Suprapubic skin (tissue), 4 donors: ENCODE data around the gene DNAI7. TPM values are rescaled to one million over a fixed set of nuclear protein-coding genes. Genes with fewer than 3 reads are reported as not detected.

Source experiments
- DNase-seq, 2 donors: peaks; one replicate each; pipeline ENCODE4 v3.0.0-alpha.2; 2019; ENCODE audit warnings: low spot score in 2 of 2
- H3K27ac ChIP-seq: fragments of 200-600 bp; sonication (generic); one replicate; pipeline ENCODE4 v1.5.1; 2019
- H3K27me3 ChIP-seq: fragments of 200-600 bp; sonication (generic); one replicate; pipeline ENCODE4 v1.5.1; 2019
- H3K36me3 ChIP-seq: fragments of 200-600 bp; sonication (generic); one replicate; pipeline ENCODE4 v1.5.1; 2019
- H3K4me1 ChIP-seq: fragments of 200-600 bp; sonication (generic); one replicate; pipeline ENCODE4 v1.5.1; 2019
- H3K4me3 ChIP-seq: fragments of 200-600 bp; sonication (generic); one replicate; pipeline ENCODE4 v1.5.1; 2019; ENCODE audit warnings: mild to moderate bottlenecking
- H3K9me3 ChIP-seq: fragments of 200-600 bp; sonication (generic); one replicate; pipeline ENCODE4 v1.5.1; 2019
- EP300 ChIP-seq: sonication (generic); formaldehyde crosslinking; IDR thresholded peaks from one replicate; pipeline ENCODE4 v1.6.1; 2017; ENCODE audit warnings: antibody characterized with exemption
- POLR2A ChIP-seq, 2 donors: fragments of 450-650 bp; IDR thresholded peaks; one replicate each; pipeline ENCODE4 v1.6.1; 2017; ENCODE audit warnings: antibody characterized with exemption in 2 of 2, mild to moderate bottlenecking in 2 of 2, moderate library complexity in 2 of 2
- POLR2AphosphoS5 ChIP-seq, 3 donors: sonication (generic); formaldehyde crosslinking; IDR thresholded peaks; one replicate each; pipeline ENCODE4 v1.6.1; 2017; ENCODE audit warnings: antibody characterized with exemption in 3 of 3
- WGBS: methylation state at CpG from one replicate; pipeline ENCODE4 v1.1.5; 2018; 5-methylcytosine and 5-hydroxymethylcytosine counted together
- total RNA-seq, 4 donors: library from RNA; depleted of rRNA; stranded (reverse); fragments of >200 nt; gene quantifications; one replicate each; pipeline ENCODE4 v1.1.0, GENCODE V29; 2016
- TF ChIP-seq, protein P1 (sequence below), 2 donors: fragments of 200-600 bp in 1 of 2; fragments of 450-650 bp in 1 of 2; sonication (generic) in 1 of 2; IDR thresholded peaks; one replicate each; pipeline ENCODE4 v1.5.1; 2016 to 2019; ENCODE audit warnings: antibody characterized with exemption in 2 of 2, mild to moderate bottlenecking in 1 of 2, moderate library complexity in 1 of 2

The DNAI7 gene
- total RNA-seq, 4 donors from 2014 or later = 1.2 to 3.0 (median 1.2) TPM; not detected in 1

DNA sequence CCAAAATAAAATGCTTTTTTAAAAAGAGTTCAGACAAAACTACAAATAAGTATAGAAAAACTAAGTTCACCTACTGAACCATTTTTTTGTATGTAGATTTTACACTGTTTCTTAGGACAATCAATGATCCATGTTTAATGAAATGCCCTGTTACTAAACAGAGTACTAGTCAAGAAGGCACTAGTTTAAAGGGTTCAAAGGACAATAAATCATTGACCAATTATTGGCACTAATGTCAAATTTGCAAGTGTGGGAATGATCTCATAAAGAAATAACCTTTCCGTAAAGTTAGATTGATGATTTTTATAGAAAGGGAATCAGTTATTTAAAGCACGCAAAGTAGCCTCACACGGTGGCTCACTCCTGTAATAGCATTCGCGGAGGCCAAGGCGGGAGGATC is 4.2 kb downstream of the DNAI7 start:
- Histone ChIP-seq H3K4me3 (no peak overlapping the region), H3K9me3 (no peaks in the 10 kb centered on the region), H3K27ac (no peak overlapping the region), H3K4me1 (peaks cover 19% of the 10 kb centered on the region), H3K27me3 (no peaks in the 10 kb centered on the region), H3K36me3 (no peaks in the 10 kb centered on the region)
- DNase-seq = no peak
- WGBS = 97% methylated on average over 6 of the region's 6 CpGs
- TF ChIP-seq, protein P1, sequence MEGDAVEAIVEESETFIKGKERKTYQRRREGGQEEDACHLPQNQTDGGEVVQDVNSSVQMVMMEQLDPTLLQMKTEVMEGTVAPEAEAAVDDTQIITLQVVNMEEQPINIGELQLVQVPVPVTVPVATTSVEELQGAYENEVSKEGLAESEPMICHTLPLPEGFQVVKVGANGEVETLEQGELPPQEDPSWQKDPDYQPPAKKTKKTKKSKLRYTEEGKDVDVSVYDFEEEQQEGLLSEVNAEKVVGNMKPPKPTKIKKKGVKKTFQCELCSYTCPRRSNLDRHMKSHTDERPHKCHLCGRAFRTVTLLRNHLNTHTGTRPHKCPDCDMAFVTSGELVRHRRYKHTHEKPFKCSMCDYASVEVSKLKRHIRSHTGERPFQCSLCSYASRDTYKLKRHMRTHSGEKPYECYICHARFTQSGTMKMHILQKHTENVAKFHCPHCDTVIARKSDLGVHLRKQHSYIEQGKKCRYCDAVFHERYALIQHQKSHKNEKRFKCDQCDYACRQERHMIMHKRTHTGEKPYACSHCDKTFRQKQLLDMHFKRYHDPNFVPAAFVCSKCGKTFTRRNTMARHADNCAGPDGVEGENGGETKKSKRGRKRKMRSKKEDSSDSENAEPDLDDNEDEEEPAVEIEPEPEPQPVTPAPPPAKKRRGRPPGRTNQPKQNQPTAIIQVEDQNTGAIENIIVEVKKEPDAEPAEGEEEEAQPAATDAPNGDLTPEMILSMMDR (IDR thresholded peaks at IDR 0.05) = no peak
- TF ChIP-seq POLR2AphosphoS5 (IDR thresholded peaks at IDR 0.05) (no peak), POLR2A (IDR thresholded peaks at IDR 0.05) (no peak), EP300 (no peak)

DNA sequence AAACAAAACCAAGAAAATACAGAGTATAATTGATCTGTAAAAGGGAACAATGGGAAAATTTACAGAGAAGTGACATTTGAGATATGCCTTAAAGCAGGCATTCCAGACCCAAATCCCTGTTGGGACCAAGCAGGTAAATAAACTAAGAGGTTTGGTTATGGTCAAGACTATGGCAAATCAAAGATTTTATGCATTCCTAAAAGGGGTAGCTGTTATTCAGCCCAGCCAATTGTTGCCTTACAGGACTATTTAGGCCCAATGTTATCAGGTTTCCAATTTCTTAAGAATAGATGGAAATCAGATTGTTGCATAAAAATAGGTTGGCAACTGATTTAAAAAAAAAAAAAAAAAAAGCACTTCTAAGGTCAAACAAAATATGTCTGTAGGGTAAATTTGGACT is 5.3 kb downstream of the DNAI7 start:
- no peak for DNase-seq
- no peaks in the 10 kb centered on the region for H3K9me3 ChIP-seq
- TF ChIP-seq EP300 (no peak), POLR2A (IDR thresholded peaks at IDR 0.05) (no peak), POLR2AphosphoS5 (IDR thresholded peaks at IDR 0.05) (no peak)
- TF ChIP-seq, protein P1 (IDR thresholded peaks at IDR 0.05) = no peak
- H3K4me1 ChIP-seq = peaks cover 16% of the 10 kb centered on the region
- no peak overlapping the region for H3K4me3 ChIP-seq
- no peaks in the 10 kb centered on the region for H3K36me3 ChIP-seq
- no peak overlapping the region for H3K27ac ChIP-seq
- no peaks in the 10 kb centered on the region for H3K27me3 ChIP-seq

DNA sequence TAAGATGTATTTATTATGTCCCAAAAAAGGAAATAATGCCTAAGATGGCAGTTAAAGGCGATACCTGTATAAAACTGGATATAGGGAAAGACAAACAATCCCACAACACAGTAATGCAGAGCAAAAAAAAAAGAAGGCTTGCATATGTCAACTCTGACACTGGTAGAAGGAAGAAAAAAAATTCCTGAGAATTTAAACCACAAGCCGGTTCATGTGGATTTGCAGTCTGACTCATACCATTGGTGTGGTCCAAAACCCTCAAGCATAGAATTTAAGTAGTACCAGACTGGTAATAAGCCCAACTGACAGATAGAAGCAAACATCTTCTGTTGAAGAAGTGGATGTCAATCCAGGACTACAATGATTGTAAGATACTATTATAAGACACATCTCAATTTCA is 7.2 kb downstream of the DNAI7 start:
- 39% methylated on average over 2 of the region's 2 CpGs for WGBS
- H3K4me1 ChIP-seq = peaks cover 9% of the 10 kb centered on the region
- TF ChIP-seq, protein P1 (IDR thresholded peaks at IDR 0.05) = no peak
- TF ChIP-seq POLR2AphosphoS5 (IDR thresholded peaks at IDR 0.05) (no peak), POLR2A (IDR thresholded peaks at IDR 0.05) (no peak), EP300 (no peak)
- no peaks in the 10 kb centered on the region for H3K9me3 ChIP-seq
- no peaks in the 10 kb centered on the region for H3K36me3 ChIP-seq
- no peak overlapping the region for H3K4me3 ChIP-seq
- H3K27ac ChIP-seq = no peak overlapping the region
- H3K27me3 ChIP-seq = no peaks in the 10 kb centered on the region
- DNase-seq = no peak

DNA sequence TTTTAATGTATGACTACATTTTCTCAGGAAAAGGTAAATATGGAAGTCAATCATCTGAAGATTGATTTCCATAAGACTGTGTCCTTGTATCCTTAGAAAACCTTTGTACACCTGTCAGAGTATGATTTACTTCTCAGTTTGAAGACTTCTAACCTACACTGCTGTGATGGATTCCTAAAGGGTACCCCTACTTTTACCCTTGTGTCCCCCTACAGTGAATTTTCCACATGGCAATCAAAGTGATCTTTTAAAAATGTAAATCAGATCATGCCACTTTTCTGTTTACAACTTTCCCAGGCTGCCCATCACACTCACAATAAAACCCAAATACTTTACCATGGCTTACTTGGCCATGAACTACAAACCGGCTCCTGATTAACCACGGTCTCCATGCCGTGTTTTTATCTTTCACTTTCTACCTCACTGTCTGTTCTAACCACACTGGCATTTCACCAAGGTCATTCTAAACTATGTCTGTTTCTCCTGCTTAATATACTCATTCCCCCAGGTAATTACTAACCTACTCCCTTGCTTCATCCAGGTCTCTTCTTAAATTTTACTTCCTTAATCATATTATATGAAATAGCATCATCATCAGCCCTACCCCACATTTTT is 8.1 kb downstream of the DNAI7 start:
- Histone ChIP-seq H3K27ac (no peak overlapping the region), H3K9me3 (no peaks in the 10 kb centered on the region), H3K36me3 (no peaks in the 10 kb centered on the region), H3K4me3 (no peak overlapping the region), H3K27me3 (no peaks in the 10 kb centered on the region), H3K4me1 (peaks cover 9% of the 10 kb centered on the region)
- WGBS = 48% methylated on average over 3 of the region's 3 CpGs
- no peak for DNase-seq
- TF ChIP-seq, protein P1 (IDR thresholded peaks at IDR 0.05) = no peak
- TF ChIP-seq EP300 = no peak

DNA sequence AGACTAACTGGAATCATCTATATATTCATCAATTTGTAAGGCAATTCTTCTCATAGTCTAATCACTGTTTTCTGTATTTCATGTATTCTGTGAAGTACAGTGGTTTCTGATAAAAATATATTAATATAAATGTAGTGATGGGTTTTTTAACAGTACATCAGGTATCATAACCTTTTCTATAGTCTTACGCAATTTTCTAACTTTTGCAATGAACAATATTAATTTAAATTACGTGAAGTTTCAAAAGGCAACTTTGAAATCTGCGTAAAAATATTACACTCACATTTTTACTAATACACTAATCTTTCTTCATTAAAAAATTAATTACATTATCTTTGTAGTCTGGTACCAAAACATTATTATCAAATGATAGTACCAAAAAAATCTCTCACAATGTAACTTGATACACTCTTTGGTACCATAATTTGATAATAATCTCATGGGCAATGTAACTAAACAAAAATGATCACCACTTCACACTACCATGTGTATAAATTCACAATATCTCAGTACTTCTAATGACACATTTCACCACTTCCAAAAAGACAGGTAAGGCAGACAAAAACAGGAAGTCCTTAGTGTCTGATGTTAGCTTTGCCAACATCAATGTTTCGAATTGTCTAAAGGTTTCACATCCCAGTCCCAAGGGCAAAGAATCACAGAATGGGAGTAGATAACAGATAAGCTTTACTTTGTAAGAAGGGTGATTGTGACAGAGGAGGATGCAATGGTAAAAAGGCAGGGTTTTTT is 8.7 kb downstream of the DNAI7 start:
- Histone ChIP-seq H3K9me3 (no peaks in the 10 kb centered on the region), H3K27me3 (no peaks in the 10 kb centered on the region), H3K4me1 (peaks cover 9% of the 10 kb centered on the region), H3K27ac (no peak overlapping the region), H3K4me3 (no peak overlapping the region), H3K36me3 (no peaks in the 10 kb centered on the region)
- TF ChIP-seq, protein P1 (IDR thresholded peaks at IDR 0.05) = no peak
- no peak for TF ChIP-seq POLR2AphosphoS5 (IDR thresholded peaks at IDR 0.05)
- TF ChIP-seq EP300 = no peak
- no peak for TF ChIP-seq POLR2A (IDR thresholded peaks at IDR 0.05)
- 89% methylated on average over 4 of the region's 4 CpGs for WGBS
- no peak for DNase-seq
